HG03439 (cell line): ENCODE data around the gene AGAP3.

ENCODE experiments used
- ATAC-seq: cut with Tn5 transposase; IDR thresholded peaks from one replicate; pipeline ENCODE4 v1.9.1; 2021; ENCODE audit warnings: mild to moderate bottlenecking, moderate library complexity; ENCODE audit not compliant: unreplicated experiment

Gene AGAP3

GRCh38 chr7:151073990-151074389 is 12.3 kb upstream of the AGAP3 start:
- ATAC-seq = no peak

GRCh38 chr7:151074817-151075661 is 11.2 kb upstream of the AGAP3 start:
- ATAC-seq = no peak

- ATAC-seq = no peak
Measured at GRCh38 chr7:151075662-151075971, 10.7 kb upstream of the AGAP3 start.

- ATAC-seq = no peak
Measured at GRCh38 chr7:151075978-151076426, 10.3 kb upstream of the AGAP3 start.

GRCh38 chr7:151076863-151077704 is 9.2 kb upstream of the AGAP3 start:
- no peak for ATAC-seq

- no peak for ATAC-seq
Measured at GRCh38 chr7:151077705-151078232, 8.5 kb upstream of the AGAP3 start.

GRCh38 chr7:151078233-151079040 is 7.8 kb upstream of the AGAP3 start:
- ATAC-seq = no peak

GRCh38 chr7:151079199-151079910 is 6.9 kb upstream of the AGAP3 start:
- ATAC-seq = no peak

GRCh38 chr7:151080067-151080521 is 6.2 kb upstream of the AGAP3 start:
- ATAC-seq = peak; percentile 0

GRCh38 chr7:151080522-151081169 is 5.6 kb upstream of the AGAP3 start, which contains the start of gene FASTK:
TSS of gene FASTK (minus strand) at chr7:151080809. CDS start at chr7:151080766, 43 bp downstream.
- ATAC-seq = peak; percentile 75

- no peak for ATAC-seq
Measured at GRCh38 chr7:151081170-151082101, 4.8 kb upstream of the AGAP3 start.

GRCh38 chr7:151082141-151083070 is 3.9 kb upstream of the AGAP3 start:
- ATAC-seq = no peak

- peak; percentile 43 for ATAC-seq
Measured at GRCh38 chr7:151083071-151083823, 3.0 kb upstream of the AGAP3 start, which contains the start of gene TMUB1. TSS of gene TMUB1 (minus strand) at chr7:151083493. CDS start at chr7:151082563, 930 bp downstream.

- no peak for ATAC-seq
Measured at GRCh38 chr7:151083824-151084160, 2.5 kb upstream of the AGAP3 start.

GRCh38 chr7:151085329-151085690 is 965 bp upstream of the AGAP3 start:
- no peak for ATAC-seq

- ATAC-seq = no peak
Measured at GRCh38 chr7:151086802-151087244, 548 bp downstream of the AGAP3 start.
